ENCODE results near the gene QSOX1.
"Not testable (repeated sequence)": the region's sequence is repeated elsewhere in the genome, so short reads cannot be mapped to it uniquely, and the experiment has no call there.

QSOX1 gene

DNA sequence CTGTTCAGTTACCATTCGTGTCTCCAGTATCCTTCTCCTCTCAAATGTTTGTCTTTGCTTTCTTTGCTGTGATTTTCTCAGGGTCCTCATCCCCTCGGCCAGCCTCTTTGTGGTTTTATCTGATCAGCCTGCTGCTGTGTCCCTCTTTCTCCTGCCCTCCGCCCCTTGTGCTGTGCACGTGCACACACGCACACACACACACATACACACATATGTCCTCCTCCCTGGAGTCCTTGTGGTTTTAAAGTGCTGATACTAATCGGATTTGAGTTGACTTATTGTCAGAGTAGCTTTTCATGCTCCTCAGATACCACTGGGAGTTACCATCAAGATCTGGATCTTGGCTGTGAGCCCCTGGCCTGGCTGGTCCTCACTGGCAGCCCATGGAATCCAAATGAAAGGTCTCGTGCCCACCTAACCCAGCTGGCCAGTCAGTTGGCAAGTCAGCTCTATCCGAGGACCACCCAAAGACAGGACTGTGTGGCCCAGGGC, 34.1 kb downstream of the QSOX1 start:
- no peak for DNase-seq (ENCODE audit: low spot score)

DNA sequence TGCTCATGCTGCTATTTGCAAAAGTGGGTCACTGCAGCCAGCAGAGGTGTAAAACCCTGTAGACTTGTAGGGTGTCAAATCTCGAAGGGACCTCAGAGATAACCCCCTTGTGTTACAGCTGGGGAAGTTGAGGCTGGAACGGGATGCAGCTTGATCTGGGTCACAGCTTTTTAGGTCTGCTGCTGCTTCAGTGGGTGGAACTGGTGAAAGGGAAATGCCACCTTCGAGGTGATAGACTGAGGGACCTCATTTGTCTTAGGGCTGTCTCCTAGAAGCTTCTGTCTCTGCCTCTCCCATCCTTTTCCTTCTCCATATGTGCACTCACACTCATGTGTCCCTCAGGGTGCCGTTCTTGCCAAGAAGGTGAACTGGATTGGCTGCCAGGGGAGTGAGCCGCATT, 35.4 kb downstream of the QSOX1 start:
- DNase-seq (ENCODE audit: low spot score): no peak

DNA sequence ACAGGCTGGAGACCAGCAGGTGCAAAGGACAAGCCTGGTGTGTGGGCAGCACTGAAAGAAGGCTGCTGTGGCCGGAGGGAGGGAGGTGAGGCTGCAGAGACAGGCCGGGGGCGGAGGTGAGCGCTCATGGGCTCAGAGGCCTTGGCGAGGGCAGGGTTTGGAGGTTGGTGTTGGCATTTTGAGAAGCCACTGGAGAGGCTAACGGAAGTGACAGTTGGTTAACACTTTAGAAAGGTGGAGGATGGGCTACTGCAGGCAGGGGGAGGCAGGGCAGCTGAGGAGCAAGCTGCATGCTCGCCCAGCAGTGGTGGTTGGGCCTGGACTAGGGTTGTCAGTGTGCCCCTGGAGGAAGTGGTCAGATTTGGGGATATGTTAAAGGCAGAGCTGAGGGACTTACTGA, 37.5 kb downstream of the QSOX1 start:
- DNase-seq (ENCODE audit: low spot score): no peak

- no peak for DNase-seq (ENCODE audit: low spot score)
These were observed 38.7 kb downstream of the QSOX1 start for GRCh38 chr1:180193141-180194047.

GRCh38 chr1:180194048-180194425, 39.4 kb downstream of the QSOX1 start:
- no peak for DNase-seq (ENCODE audit: low spot score)

DNA sequence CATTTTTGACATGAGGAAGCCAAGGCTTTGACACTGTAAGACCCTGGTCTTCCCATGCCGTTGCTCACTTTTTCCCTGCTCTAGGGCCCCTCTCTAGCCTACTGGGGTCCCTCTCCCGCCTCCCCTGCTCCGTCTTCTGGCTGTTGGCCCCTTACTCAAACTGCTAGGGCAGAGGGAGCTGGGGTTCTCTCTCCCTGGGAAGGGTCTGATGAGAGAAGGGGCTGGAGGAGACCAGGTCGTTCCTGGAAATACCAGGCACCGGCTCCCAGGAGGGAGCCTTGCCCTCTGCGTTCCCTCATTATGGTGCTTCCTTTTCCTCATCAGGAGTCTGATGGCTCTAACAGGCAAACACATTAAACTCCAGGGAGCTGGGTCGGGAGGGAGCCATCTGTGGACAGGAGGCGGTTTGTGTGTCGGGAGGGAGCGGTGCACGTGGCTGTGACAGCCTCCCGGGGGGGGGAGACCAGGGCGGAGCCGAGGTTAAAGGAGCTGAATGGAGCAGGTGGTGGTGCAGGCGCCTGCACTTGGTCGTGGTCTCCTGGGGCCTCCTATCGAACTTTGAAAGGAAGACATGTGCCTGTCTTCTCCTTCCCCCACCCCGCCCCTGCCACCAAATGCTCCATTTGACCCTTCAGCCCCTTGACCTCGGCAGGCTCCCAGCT, 40.0 kb downstream of the QSOX1 start:
- no peak for DNase-seq (ENCODE audit: low spot score)

DNA sequence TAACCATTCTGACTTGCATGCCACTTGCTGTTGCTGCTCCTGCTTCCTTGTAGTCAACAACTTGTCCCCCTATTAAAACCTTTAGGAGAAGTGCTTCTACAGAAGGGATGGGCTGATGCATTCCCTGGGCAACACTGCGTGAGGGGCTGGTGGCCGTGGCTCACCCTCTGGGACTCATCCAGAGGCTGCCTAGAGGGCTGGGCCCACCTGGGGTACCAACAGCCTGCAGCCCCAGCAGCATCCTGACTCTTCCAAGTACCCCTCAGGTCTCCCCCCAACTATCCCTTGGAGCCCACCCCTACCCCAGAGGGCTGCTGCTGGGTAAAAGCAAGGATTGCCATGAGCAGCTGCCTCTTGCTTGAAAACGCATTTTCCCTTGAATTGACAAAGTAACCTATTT, 40.7 kb downstream of the QSOX1 start:
- DNase-seq (ENCODE audit: low spot score): no peak

- DNase-seq (ENCODE audit: low spot score): no peak
These were observed 41.2 kb downstream of the QSOX1 start for GRCh38 chr1:180195916-180196315.

DNA sequence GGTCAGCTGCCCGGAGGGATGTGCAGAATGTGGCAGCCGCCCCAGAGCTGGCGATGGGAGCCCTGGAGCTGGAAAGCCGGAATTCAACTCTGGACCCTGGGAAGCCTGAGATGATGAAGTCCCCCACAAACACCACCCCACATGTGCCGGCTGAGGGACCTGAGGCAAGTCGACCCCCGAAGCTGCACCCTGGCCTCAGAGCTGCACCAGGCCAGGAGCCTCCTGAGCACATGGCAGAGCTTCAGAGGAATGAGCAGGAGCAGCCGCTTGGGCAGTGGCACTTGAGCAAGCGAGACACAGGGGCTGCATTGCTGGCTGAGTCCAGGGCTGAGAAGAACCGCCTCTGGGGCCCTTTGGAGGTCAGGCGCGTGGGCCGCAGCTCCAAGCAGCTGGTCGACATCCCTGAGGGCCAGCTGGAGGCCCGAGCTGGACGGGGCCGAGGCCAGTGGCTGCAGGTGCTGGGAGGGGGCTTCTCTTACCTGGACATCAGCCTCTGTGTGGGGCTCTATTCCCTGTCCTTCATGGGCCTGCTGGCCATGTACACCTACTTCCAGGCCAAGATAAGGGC, 41.9 kb downstream of the QSOX1 start:
- no peak for DNase-seq (ENCODE audit: low spot score)

GRCh38 chr1:180197231-180197630, 42.6 kb downstream of the QSOX1 start:
- DNase-seq (ENCODE audit: low spot score): no peak

GRCh38 chr1:180198196-180198595, 43.5 kb downstream of the QSOX1 start:
- no peak for DNase-seq (ENCODE audit: low spot score)

- no peak for DNase-seq (ENCODE audit: low spot score)
These were observed 43.9 kb downstream of the QSOX1 start for GRCh38 chr1:180198611-180199010.

DNA sequence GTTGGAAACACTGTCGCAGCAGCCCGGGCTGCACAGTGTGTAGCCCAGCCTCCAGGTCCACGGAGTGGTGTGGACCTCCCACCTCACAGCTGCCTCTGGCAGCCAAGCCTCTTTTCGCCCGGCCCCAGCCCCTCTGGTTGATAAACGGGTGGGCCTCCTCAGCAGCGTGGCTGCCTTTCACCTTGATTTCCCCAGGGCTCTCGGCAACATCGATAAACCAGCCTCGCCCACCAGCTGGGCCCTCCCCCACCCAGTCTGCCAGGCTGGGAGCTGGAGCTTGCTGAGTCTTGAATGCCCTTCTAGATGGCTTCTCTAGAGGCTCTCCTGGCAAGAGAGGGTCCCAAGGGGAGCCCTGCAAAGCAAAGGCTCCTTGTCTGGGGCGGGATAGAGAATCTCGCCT, 44.3 kb downstream of the QSOX1 start:
- no peak for DNase-seq (ENCODE audit: low spot score)

- no peak for DNase-seq (ENCODE audit: low spot score)
These were observed 47.0 kb downstream of the QSOX1 start for GRCh38 chr1:180201451-180202200.

- not testable (repeated sequence) for DNase-seq (ENCODE audit: low spot score)
These were observed 47.9 kb downstream of the QSOX1 start for GRCh38 chr1:180202588-180202987.

DNA sequence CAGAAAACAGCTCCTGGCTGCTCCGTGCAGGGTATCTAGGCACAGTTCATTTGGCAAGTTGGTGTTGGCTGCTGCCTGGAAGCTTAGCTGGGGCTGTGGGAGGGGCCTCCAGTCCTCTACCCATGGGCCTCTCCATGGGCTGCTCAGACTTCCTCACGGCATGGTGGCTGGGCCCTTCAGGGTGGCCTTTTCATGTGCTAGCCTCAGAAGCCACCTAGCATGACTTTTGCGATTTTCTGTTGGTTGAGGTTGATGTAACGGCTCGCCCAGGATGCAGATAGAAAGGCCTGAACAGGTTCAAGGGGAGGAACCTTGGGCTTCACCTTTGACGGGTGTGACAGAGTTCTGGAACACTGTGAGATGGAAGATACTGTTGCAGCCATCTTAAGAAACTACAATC, 49.6 kb downstream of the QSOX1 start:
- DNase-seq (ENCODE audit: low spot score): no peak

DNA sequence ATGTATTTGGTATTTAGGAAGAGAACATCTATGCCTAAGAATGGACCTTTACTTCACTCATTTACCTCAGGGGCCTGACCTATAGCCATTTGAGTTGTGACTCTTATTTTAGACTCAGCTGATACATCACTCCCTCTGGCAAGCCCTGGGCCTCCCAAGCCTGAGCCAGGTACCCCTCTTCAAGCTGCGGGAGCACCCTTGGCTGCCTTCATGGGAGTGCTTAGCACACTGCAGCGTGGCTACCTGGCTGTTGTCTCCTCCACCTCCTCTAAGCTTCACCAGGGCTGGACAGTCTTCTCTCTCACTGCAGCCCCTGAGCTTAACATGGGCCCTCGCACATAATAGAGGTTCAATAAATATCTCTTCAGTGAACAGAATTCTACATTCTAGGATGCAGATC, 51.9 kb downstream of the QSOX1 start:
- no peak for DNase-seq (ENCODE audit: low spot score)

DNA sequence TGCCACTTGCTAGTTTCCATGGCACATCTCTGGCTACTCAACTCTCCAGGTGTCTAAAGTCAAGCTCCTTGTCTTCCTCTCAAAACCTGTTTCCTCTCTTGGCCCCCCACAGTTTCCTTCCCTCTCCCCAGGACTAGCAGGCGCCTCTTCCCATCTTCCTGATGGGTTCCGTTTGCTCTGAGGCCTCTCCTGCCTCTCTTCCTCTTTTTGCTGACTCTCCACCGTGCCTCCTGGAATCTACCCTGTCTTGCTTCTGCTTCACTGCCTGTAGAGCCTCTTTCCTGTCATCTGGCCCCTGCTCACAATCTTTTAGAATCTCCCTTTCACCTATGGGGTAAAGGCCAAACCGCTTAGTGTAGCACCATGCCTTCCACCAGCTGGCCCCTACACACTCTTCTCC, 53.6 kb downstream of the QSOX1 start:
- DNase-seq (ENCODE audit: low spot score): no peak

GRCh38 chr1:180210008-180210620, 55.4 kb downstream of the QSOX1 start:
- DNase-seq (ENCODE audit: low spot score): no peak

DNA sequence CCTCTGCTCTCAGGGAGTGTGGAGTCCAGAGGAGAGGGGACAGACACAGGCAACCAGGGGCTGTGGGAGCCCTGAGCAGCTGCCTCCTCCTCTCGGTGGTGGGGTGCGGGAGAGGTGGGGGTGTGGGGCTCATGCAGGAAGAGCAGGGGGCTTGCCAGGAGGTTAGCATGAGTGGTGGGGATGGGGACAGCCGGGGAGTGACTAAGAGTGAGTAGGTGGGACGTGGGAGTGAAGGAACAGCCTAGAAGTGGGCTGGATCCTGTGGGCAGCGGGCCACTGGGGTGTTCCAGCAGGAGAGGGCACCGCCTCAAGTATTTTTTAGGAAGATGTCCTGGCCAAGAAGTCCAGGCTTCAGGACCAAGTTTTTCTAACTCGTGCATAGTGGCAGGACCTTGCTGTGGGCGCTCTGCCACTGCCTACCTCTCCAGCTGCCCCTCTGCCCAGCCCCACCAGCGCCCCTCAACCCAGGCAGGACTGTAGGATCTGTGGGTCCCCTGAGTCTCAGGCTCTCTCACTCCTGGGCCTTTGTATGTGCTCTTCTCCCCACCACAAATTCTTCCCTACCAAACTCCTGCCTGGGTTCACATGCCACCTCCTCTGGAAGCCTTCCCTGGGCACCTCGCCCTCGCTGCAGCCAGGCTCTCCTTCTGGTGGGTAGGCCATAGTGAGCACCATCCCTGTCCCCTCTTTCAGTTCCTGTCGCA, 56.6 kb downstream of the QSOX1 start:
- DNase-seq (ENCODE audit: low spot score): no peak

DNA sequence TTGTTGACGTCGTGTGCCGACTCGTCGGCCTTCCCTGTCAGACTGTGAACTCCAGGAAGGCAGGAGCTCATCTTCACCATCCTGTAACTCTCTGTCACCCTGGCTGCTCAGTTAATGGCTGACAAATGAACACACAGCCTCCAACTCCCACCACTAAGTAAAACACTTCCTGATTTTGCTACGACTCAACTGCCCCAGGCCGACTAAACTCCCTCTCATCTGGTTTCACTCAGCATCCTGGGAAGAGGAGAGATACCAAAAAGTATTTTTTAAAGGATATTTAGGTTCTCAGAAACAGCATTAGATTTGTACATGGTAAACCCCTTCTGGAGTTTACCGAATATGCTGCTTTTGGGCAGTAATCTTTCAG, 57.2 kb downstream of the QSOX1 start:
- no peak for DNase-seq (ENCODE audit: low spot score)

Measured in Ammon's horn (tissue), 1 donor.